Measurements from ENCODE around the gene NCF4.
A peak's percentile ranks its signal among the peaks of the same experiment; 100 is the strongest.

NCF4 gene

GRCh38 chr22:36846271-36846670 lies 14.5 kb upstream of the NCF4 start:
- H3K36me3 Mint-ChIP-seq (ENCODE audit: insufficient read depth) = no peaks in the 10 kb centered on the region
- no peak overlapping the region for H3K4me3 Mint-ChIP-seq
- DNase-seq (ENCODE audit: low spot score in 2 of 2) = no peak
- no peaks in the 10 kb centered on the region for H3K4me1 Mint-ChIP-seq
- H3K9me3 Mint-ChIP-seq = no peaks in the 10 kb centered on the region
- H3K27ac Mint-ChIP-seq (ENCODE audit: low read depth) = no peak overlapping the region
- ATAC-seq (replicated peaks; ENCODE audit: extremely low read depth, poor library complexity, severe bottlenecking) = no peak
- peaks cover 94% of the 10 kb centered on the region for H3K27me3 Mint-ChIP-seq

- Mint-ChIP-seq H3K4me3 (no peak overlapping the region), H3K4me1 (no peaks in the 10 kb centered on the region), H3K27me3 (peaks cover 87% of the 10 kb centered on the region), H3K36me3 (ENCODE audit: insufficient read depth) (no peaks in the 10 kb centered on the region), H3K27ac (ENCODE audit: low read depth) (no peak overlapping the region), H3K9me3 (no peaks in the 10 kb centered on the region)
- ATAC-seq (replicated peaks; ENCODE audit: extremely low read depth, poor library complexity, severe bottlenecking) (no peak), DNase-seq (ENCODE audit: low spot score in 2 of 2) (no peak)
Observed at GRCh38 chr22:36846949-36847348, 13.9 kb upstream of the NCF4 start.

GRCh38 chr22:36850056-36850455 lies 10.8 kb upstream of the NCF4 start:
- Mint-ChIP-seq H3K27ac (ENCODE audit: low read depth) (no peak overlapping the region), H3K9me3 (no peaks in the 10 kb centered on the region), H3K4me3 (no peak overlapping the region), H3K27me3 (peaks cover 58% of the 10 kb centered on the region), H3K4me1 (peaks cover 9% of the 10 kb centered on the region), H3K36me3 (ENCODE audit: insufficient read depth) (no peaks in the 10 kb centered on the region)
- no peak for DNase-seq (ENCODE audit: low spot score in 2 of 2)
- ATAC-seq (replicated peaks; ENCODE audit: extremely low read depth, poor library complexity, severe bottlenecking) = no peak

- H3K4me1 Mint-ChIP-seq = peaks cover 9% of the 10 kb centered on the region
- ATAC-seq (replicated peaks; ENCODE audit: extremely low read depth, poor library complexity, severe bottlenecking) (no peak), DNase-seq (ENCODE audit: low spot score in 2 of 2) (no peak)
- H3K27ac Mint-ChIP-seq (ENCODE audit: low read depth) = no peak overlapping the region
- H3K4me3 Mint-ChIP-seq = no peak overlapping the region
- no peaks in the 10 kb centered on the region for H3K36me3 Mint-ChIP-seq (ENCODE audit: insufficient read depth)
- H3K9me3 Mint-ChIP-seq = no peaks in the 10 kb centered on the region
- peaks cover 52% of the 10 kb centered on the region for H3K27me3 Mint-ChIP-seq
Observed at GRCh38 chr22:36850682-36851081, 10.1 kb upstream of the NCF4 start.

GRCh38 chr22:36852056-36852973 lies 8.5 kb upstream of the NCF4 start:
- DNase-seq (ENCODE audit: low spot score in 2 of 2) (no peak), ATAC-seq (replicated peaks; ENCODE audit: extremely low read depth, poor library complexity, severe bottlenecking) (no peak)
- Mint-ChIP-seq H3K9me3 (no peaks in the 10 kb centered on the region), H3K4me1 (peaks cover 16% of the 10 kb centered on the region), H3K36me3 (ENCODE audit: insufficient read depth) (no peaks in the 10 kb centered on the region), H3K27me3 (peaks cover 46% of the 10 kb centered on the region), H3K4me3 (no peak overlapping the region), H3K27ac (ENCODE audit: low read depth) (no peak overlapping the region)

GRCh38 chr22:36853407-36854099 lies 7.3 kb upstream of the NCF4 start:
- H3K9me3 Mint-ChIP-seq = no peaks in the 10 kb centered on the region
- peak; percentile 77 to 82 for DNase-seq (ENCODE audit: low spot score in 2 of 2)

GRCh38 chr22:36855478-36855877 lies 5.3 kb upstream of the NCF4 start:
- DNase-seq (ENCODE audit: low spot score in 2 of 2) (no peak), ATAC-seq (replicated peaks; ENCODE audit: extremely low read depth, poor library complexity, severe bottlenecking) (no peak)
- Mint-ChIP-seq H3K27ac (ENCODE audit: low read depth) (no peak overlapping the region), H3K4me1 (peaks cover 16% of the 10 kb centered on the region), H3K27me3 (peaks cover 17% of the 10 kb centered on the region), H3K36me3 (ENCODE audit: insufficient read depth) (no peaks in the 10 kb centered on the region), H3K9me3 (no peaks in the 10 kb centered on the region), H3K4me3 (no peak overlapping the region)

More at GRCh38 chr22:36853407-36854099, 7.3 kb upstream of the NCF4 start:
- peak; percentile 72 for ATAC-seq (replicated peaks; ENCODE audit: extremely low read depth, poor library complexity, severe bottlenecking)
- Mint-ChIP-seq H3K4me3 (no peak overlapping the region), H3K27ac (ENCODE audit: low read depth) (peak overlapping the region; percentile 75), H3K4me1 (peaks cover 16% of the 10 kb centered on the region), H3K27me3 (peaks cover 36% of the 10 kb centered on the region), H3K36me3 (ENCODE audit: insufficient read depth) (no peaks in the 10 kb centered on the region)

- H3K27ac Mint-ChIP-seq (ENCODE audit: low read depth) = peak overlapping the region; percentile 52
- no peak overlapping the region for H3K4me3 Mint-ChIP-seq
- H3K4me1 Mint-ChIP-seq = peaks cover 22% of the 10 kb centered on the region
- H3K27me3 Mint-ChIP-seq = peaks cover 9% of the 10 kb centered on the region
- no peaks in the 10 kb centered on the region for H3K9me3 Mint-ChIP-seq
- peak; percentile 63 for ATAC-seq (replicated peaks; ENCODE audit: extremely low read depth, poor library complexity, severe bottlenecking)
- peak; percentile 85 to 99 for DNase-seq (ENCODE audit: low spot score in 2 of 2)
- H3K36me3 Mint-ChIP-seq (ENCODE audit: insufficient read depth) = no peaks in the 10 kb centered on the region
Observed at GRCh38 chr22:36856121-36856791, 4.5 kb upstream of the NCF4 start.

- DNase-seq (ENCODE audit: low spot score in 2 of 2) = no peak
Observed at GRCh38 chr22:36856792-36857135, 4.0 kb upstream of the NCF4 start.

GRCh38 chr22:36858156-36858555 lies 2.6 kb upstream of the NCF4 start:
- DNase-seq (ENCODE audit: low spot score in 2 of 2) = no peak
- H3K27ac Mint-ChIP-seq (ENCODE audit: low read depth) = no peak overlapping the region
- peaks cover 18% of the 10 kb centered on the region for H3K4me1 Mint-ChIP-seq
- no peaks in the 10 kb centered on the region for H3K36me3 Mint-ChIP-seq (ENCODE audit: insufficient read depth)
- no peak overlapping the region for H3K4me3 Mint-ChIP-seq
- no peaks in the 10 kb centered on the region for H3K9me3 Mint-ChIP-seq
- H3K27me3 Mint-ChIP-seq = peaks cover 9% of the 10 kb centered on the region
- ATAC-seq (replicated peaks; ENCODE audit: extremely low read depth, poor library complexity, severe bottlenecking) = no peak

More at GRCh38 chr22:36856792-36857135, 4.0 kb upstream of the NCF4 start:
- no peak for ATAC-seq (replicated peaks; ENCODE audit: extremely low read depth, poor library complexity, severe bottlenecking)
- H3K36me3 Mint-ChIP-seq (ENCODE audit: insufficient read depth) = no peaks in the 10 kb centered on the region
- peaks cover 22% of the 10 kb centered on the region for H3K4me1 Mint-ChIP-seq
- no peak overlapping the region for H3K4me3 Mint-ChIP-seq
- peaks cover 9% of the 10 kb centered on the region for H3K27me3 Mint-ChIP-seq
- peak overlapping the region; percentile 52 for H3K27ac Mint-ChIP-seq (ENCODE audit: low read depth)
- H3K9me3 Mint-ChIP-seq = no peaks in the 10 kb centered on the region

GRCh38 chr22:36858966-36859365 lies 1.8 kb upstream of the NCF4 start:
- H3K4me1 Mint-ChIP-seq = peaks cover 12% of the 10 kb centered on the region
- DNase-seq (ENCODE audit: low spot score in 2 of 2) (no peak), ATAC-seq (replicated peaks; ENCODE audit: extremely low read depth, poor library complexity, severe bottlenecking) (no peak)
- H3K9me3 Mint-ChIP-seq = no peaks in the 10 kb centered on the region
- H3K36me3 Mint-ChIP-seq (ENCODE audit: insufficient read depth) = no peaks in the 10 kb centered on the region
- no peak overlapping the region for H3K4me3 Mint-ChIP-seq
- peaks cover 9% of the 10 kb centered on the region for H3K27me3 Mint-ChIP-seq
- no peak overlapping the region for H3K27ac Mint-ChIP-seq (ENCODE audit: low read depth)

- H3K27ac Mint-ChIP-seq (ENCODE audit: low read depth) = no peak overlapping the region
- no peaks in the 10 kb centered on the region for H3K36me3 Mint-ChIP-seq (ENCODE audit: insufficient read depth)
- peaks cover 10% of the 10 kb centered on the region for H3K27me3 Mint-ChIP-seq
- H3K4me3 Mint-ChIP-seq = no peak overlapping the region
- DNase-seq (ENCODE audit: low spot score in 2 of 2) = no peak
- no peak for ATAC-seq (replicated peaks; ENCODE audit: extremely low read depth, poor library complexity, severe bottlenecking)
- peaks cover 12% of the 10 kb centered on the region for H3K4me1 Mint-ChIP-seq
- H3K9me3 Mint-ChIP-seq = no peaks in the 10 kb centered on the region
Observed at GRCh38 chr22:36860017-36860416, 789 bp upstream of the NCF4 start.

Data from central memory CD8-positive, alpha-beta T cell (primary cell).